ENCODE results near the gene ERCC4.

- no peak for TF ChIP-seq ZNF274 (IDR thresholded peaks at IDR 0.05; ENCODE audit: low read depth, low read length)
- TF ChIP-seq YY1 (IDR thresholded peaks at IDR 0.05; ENCODE audit: insufficient read depth, insufficient read length), result no peak
- no peak for TF ChIP-seq SUZ12 (IDR thresholded peaks at IDR 0.05; ENCODE audit: extremely low read depth, insufficient read depth, insufficient read length)
Observed at GRCh38 chr16:13999895-14000425, 80.0 kb downstream of the ERCC4 start.

Data from NT2/D1 (cell line).